ENCODE results near the gene TOX2. TPM values are rescaled to one million over a fixed set of nuclear protein-coding genes. Genes with fewer than 3 reads are reported as not detected.
"Not testable (repeated sequence)": the region's sequence is repeated elsewhere in the genome, so short reads cannot be mapped to it uniquely, and the experiment has no call there.

TOX2 gene
- total RNA-seq, 1 donor from 2014 or later, result 4.8 TPM

DNA sequence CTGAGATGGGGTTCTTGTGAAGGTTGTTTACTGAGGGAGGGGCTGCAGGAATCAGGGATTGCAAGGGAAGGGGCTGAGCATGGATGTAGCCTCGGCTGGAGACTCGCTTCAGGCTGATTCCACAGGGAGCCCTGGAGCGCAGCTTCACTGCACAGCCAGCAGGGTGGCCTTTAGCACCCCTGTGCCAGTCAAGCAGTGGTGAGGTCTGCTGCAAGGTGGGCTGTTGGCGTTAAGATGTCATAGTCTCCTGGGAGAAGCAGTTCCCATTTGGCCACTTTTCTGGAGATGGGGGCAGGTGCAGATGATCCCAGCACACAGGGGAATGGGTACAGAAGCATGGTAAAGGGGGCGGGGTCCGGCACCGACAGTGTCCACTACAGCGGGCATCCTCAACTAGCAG lies 126.3 kb downstream of the TOX2 start:
- Mint-ChIP-seq H3K27me3 (peaks cover 27% of the 10 kb centered on the region), H3K36me3 (ENCODE audit: low read depth) (no peaks in the 10 kb centered on the region), H3K9me3 (no peaks in the 10 kb centered on the region), H3K27ac (no peak overlapping the region), H3K4me1 (no peaks in the 10 kb centered on the region), H3K4me3 (no peak overlapping the region)
- ChIA-PET POLR2A (interaction anchor here (0.7 kb wide), 1 partner anchor 18 kb away, joined by 5 read pairs; no protein-coding TSS in a partner anchor), CTCF (no interaction called here)
- TF ChIP-seq, protein P1, sequence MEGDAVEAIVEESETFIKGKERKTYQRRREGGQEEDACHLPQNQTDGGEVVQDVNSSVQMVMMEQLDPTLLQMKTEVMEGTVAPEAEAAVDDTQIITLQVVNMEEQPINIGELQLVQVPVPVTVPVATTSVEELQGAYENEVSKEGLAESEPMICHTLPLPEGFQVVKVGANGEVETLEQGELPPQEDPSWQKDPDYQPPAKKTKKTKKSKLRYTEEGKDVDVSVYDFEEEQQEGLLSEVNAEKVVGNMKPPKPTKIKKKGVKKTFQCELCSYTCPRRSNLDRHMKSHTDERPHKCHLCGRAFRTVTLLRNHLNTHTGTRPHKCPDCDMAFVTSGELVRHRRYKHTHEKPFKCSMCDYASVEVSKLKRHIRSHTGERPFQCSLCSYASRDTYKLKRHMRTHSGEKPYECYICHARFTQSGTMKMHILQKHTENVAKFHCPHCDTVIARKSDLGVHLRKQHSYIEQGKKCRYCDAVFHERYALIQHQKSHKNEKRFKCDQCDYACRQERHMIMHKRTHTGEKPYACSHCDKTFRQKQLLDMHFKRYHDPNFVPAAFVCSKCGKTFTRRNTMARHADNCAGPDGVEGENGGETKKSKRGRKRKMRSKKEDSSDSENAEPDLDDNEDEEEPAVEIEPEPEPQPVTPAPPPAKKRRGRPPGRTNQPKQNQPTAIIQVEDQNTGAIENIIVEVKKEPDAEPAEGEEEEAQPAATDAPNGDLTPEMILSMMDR (IDR thresholded peaks at IDR 0.05), result no peak
- intact Hi-C loops (cut with micrococcal nuclease), result no loop called here
- no peak for ATAC-seq (ENCODE audit: low read depth)
- no peak for DNase-seq

DNA sequence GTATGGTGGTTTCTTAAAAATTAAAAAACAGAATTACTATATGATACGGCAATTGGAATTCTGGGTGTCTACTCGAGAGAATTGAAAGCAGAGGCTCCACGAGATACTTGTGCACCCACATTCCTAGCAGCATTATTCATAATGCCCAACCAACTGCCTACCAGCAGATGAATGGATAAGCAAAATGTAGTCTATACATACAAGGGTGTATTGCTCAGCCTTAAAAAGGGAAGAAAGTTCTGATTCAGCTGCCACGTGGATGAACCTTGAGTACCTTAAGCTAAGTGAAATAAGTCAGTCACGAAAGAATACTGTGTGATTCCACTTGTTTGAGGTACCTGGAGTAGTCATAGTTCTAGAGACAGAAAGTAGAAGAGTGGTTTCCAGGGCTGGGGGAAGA lies 130.1 kb downstream of the TOX2 start:
- CTCF ChIA-PET; intact Hi-C loops (cut with micrococcal nuclease); H3K4me1 Mint-ChIP-seq; POLR2A ChIA-PET; H3K9me3 Mint-ChIP-seq; H3K4me3 Mint-ChIP-seq; H3K36me3 Mint-ChIP-seq (ENCODE audit: low read depth); H3K27ac Mint-ChIP-seq; DNase-seq; ATAC-seq (ENCODE audit: low read depth): not testable (repeated sequence)
- peaks cover 18% of the 10 kb centered on the region for H3K27me3 Mint-ChIP-seq

DNA sequence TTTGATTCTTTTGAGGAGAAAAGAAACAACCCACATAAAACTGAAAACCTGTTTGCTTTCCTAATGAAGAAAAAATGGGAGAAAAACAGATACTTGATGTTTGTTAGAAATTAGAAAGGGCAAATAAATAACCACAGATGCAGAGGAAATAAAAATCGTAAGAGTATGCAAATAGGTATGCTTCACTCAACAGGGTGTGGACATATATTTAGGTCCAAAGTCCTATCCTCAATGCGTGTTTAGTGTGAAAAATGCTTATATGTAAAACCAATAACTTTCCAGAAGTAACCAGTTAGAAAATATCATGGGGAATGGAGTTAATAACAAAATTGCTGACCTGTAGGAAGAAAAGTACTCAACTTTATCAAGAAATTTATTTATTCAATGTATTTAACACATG lies 135.7 kb downstream of the TOX2 start:
- CTCF ChIA-PET, result interaction anchor here (0.6 kb wide), 1 partner anchor 45 kb away, joined by 3 read pairs; no protein-coding TSS in a partner anchor
- ATAC-seq (ENCODE audit: low read depth), result no peak
- no peak overlapping the region for H3K27ac Mint-ChIP-seq

DNA sequence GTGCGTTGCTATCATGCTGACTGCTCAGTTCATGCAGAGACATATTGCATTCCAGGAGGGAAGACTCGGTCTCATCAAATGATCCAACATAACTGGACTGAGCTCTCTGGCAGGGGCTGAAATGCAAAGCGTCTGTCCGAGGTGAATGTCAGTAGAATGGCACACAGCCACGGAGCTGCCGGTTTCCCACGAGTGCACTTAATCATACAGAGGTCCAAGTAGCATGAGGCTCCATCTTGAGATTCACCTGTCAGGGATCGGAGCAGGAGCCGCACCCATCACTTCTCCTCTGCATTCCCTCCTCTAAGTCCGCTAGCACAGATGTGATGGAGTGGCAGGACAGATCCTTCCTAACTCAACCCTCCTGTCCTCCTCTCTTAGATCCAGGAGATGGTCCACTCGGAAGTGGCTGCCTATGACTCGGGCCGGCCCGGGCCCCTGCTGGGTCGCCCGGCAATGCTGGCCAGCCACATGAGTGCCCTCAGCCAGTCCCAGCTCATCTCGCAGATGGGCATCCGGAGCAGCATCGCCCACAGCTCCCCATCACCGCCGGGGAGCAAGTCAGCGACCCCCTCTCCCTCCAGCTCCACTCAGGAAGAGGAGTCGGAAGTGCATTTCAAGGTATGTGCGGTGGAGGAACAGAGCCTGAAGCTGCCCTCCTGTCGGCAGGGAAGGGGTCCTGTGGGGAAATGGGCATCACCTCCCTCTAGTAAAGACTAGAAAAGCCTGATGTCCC lies 136.4 kb downstream of the TOX2 start:
- ChIA-PET POLR2A (no interaction called here), CTCF (interaction anchor here (0.6 kb wide), 1 partner anchor 44 kb away, joined by 3 read pairs; no protein-coding TSS in a partner anchor)
- TF ChIP-seq, protein P1 (IDR thresholded peaks at IDR 0.05), result no peak
- DNase-seq, result no peak
- H3K9me3 Mint-ChIP-seq, result no peaks in the 10 kb centered on the region
- no peaks in the 10 kb centered on the region for H3K4me1 Mint-ChIP-seq
- H3K36me3 Mint-ChIP-seq (ENCODE audit: low read depth), result no peaks in the 10 kb centered on the region
- intact Hi-C loops (cut with micrococcal nuclease), result no loop called here
- no peak overlapping the region for H3K4me3 Mint-ChIP-seq
- H3K27me3 Mint-ChIP-seq, result no peaks in the 10 kb centered on the region
- no peak overlapping the region for H3K27ac Mint-ChIP-seq
- ATAC-seq (ENCODE audit: low read depth), result no peak

More for the DNA sequence above, 135.7 kb downstream of the TOX2 start:
- no peaks in the 10 kb centered on the region for H3K27me3 Mint-ChIP-seq
- H3K4me1 Mint-ChIP-seq, result no peaks in the 10 kb centered on the region
- no peaks in the 10 kb centered on the region for H3K36me3 Mint-ChIP-seq (ENCODE audit: low read depth)
- DNase-seq, result no peak
- POLR2A ChIA-PET, result no interaction called here
- intact Hi-C loops (cut with micrococcal nuclease), result no loop called here
- TF ChIP-seq, protein P1 (IDR thresholded peaks at IDR 0.05), result no peak
- no peaks in the 10 kb centered on the region for H3K9me3 Mint-ChIP-seq
- no peak overlapping the region for H3K4me3 Mint-ChIP-seq

DNA sequence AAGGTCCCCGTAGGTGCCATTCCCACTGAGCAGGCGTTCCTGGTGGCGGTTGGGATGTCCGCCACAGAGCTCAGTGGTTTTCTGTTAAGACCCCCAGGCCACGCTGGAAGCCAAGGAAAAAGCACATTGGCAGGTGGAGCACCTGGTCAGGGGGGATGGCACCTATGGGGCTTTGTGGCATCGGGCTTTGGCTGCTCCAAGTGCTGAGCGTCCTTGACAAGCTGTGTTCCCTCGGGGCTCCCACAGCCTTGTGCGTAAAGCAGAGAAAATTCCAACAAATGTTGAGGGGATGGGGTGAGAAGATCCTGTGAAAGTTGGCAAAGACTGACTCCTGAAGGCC lies 137.0 kb downstream of the TOX2 start:
- Mint-ChIP-seq H3K27ac (no peak overlapping the region), H3K36me3 (ENCODE audit: low read depth) (no peaks in the 10 kb centered on the region), H3K4me3 (no peak overlapping the region), H3K4me1 (no peaks in the 10 kb centered on the region), H3K9me3 (no peaks in the 10 kb centered on the region), H3K27me3 (no peaks in the 10 kb centered on the region)
- CTCF ChIA-PET, result no interaction called here
- no peak for ATAC-seq (ENCODE audit: low read depth)
- DNase-seq, result no peak
- POLR2A ChIA-PET, result no interaction called here
- intact Hi-C loops (cut with micrococcal nuclease), result no loop called here
- TF ChIP-seq, protein P1 (IDR thresholded peaks at IDR 0.05), result no peak

DNA sequence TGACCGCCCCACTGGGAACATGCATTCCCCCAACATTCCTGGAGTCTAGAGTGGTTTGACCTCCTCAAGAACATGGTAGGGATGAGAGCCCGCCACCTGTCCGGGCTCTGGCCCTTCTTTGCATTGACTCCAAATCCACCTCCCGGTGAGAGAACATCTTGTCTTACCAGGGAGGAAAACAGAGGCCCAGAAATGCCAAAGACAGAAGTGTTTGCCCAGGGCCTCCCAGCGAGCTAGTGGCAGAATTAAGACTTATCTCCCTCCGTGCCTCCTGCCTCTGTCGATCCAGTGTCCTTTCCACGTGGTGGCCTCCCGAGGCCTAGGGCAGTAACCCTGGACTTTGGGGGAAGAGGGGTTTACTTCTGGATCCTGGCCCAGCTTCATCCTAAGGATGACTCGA lies 137.5 kb downstream of the TOX2 start:
- Mint-ChIP-seq H3K4me3 (no peak overlapping the region), H3K36me3 (ENCODE audit: low read depth) (no peaks in the 10 kb centered on the region), H3K27ac (no peak overlapping the region), H3K9me3 (no peaks in the 10 kb centered on the region), H3K27me3 (no peaks in the 10 kb centered on the region), H3K4me1 (no peaks in the 10 kb centered on the region)
- TF ChIP-seq, protein P1 (IDR thresholded peaks at IDR 0.05), result no peak
- CTCF ChIA-PET, result no interaction called here
- intact Hi-C loops (cut with micrococcal nuclease), result no loop called here
- DNase-seq (no peak), ATAC-seq (ENCODE audit: low read depth) (no peak)
- POLR2A ChIA-PET, result no interaction called here
